Ascending aorta (tissue), 2 donors: ENCODE results near the gene GRIK3. TPM values are rescaled to one million over a fixed set of nuclear protein-coding genes. Genes with fewer than 3 reads are reported as not detected.

Experiments used
- DNase-seq, 2 donors: peaks; one replicate each; pipeline ENCODE4 v3.0.0-alpha.2; 2019; ENCODE audit warnings: low spot score in 2 of 2
- H3K27ac ChIP-seq, 2 donors: fragments of 200-600 bp; sonication (generic); one replicate each; pipeline ENCODE4 v1.5.1; 2016 to 2017; ENCODE audit warnings: mild to moderate bottlenecking in 1 of 2
- H3K27me3 ChIP-seq: fragments of 200-600 bp; sonication (generic); one replicate; pipeline ENCODE4 v1.5.1; 2017
- H3K36me3 ChIP-seq, 2 donors: fragments of 200-600 bp; sonication (generic); one replicate each; pipeline ENCODE4 v1.5.1; 2016
- H3K4me1 ChIP-seq, 2 donors: fragments of 200-600 bp; sonication (generic); one replicate each; pipeline ENCODE4 v1.5.1; 2016 to 2017; ENCODE audit warnings: mild to moderate bottlenecking in 1 of 2
- H3K4me3 ChIP-seq, 2 donors: fragments of 200-600 bp; sonication (generic); one replicate each; pipeline ENCODE4 v1.5.1; 2016 to 2017; ENCODE audit warnings: mild to moderate bottlenecking in 1 of 2
- H3K9me3 ChIP-seq, 2 donors: fragments of 200-600 bp; sonication (generic); one replicate each; pipeline ENCODE4 v1.5.1; 2016
- intact Hi-C: fragments of 100-400 bp; cut with DNase I; formaldehyde crosslinking; loops from one replicate; pipeline ENCODE4 v1.15.1; 2023
- total RNA-seq: library from RNA; depleted of rRNA; stranded (reverse); fragments of >200 nt; gene quantifications from one replicate; pipeline ENCODE4 v1.1.0, GENCODE V29; 2016
- TF ChIP-seq, protein P1 (sequence below), 3 experiments: fragments of 200-600 bp in 2 of 3; fragments of 450-650 bp in 1 of 3; sonication (generic) in 2 of 3; IDR thresholded peaks; one replicate each; pipeline ENCODE4 v1.5.1; 2016 to 2019; ENCODE audit warnings: antibody characterized with exemption in 3 of 3, mild to moderate bottlenecking in 1 of 3, moderate library complexity in 1 of 3

The GRIK3 gene
- total RNA-seq, 1 donor from 2014 or later, result under 0.01 TPM

- H3K4me1 ChIP-seq, result no peaks in the 10 kb centered on the region
- intact Hi-C loops, result no loop called here
- no peaks in the 10 kb centered on the region for H3K36me3 ChIP-seq
- H3K27me3 ChIP-seq, result no peaks in the 10 kb centered on the region
- H3K27ac ChIP-seq, result no peak overlapping the region
- TF ChIP-seq, protein P1, sequence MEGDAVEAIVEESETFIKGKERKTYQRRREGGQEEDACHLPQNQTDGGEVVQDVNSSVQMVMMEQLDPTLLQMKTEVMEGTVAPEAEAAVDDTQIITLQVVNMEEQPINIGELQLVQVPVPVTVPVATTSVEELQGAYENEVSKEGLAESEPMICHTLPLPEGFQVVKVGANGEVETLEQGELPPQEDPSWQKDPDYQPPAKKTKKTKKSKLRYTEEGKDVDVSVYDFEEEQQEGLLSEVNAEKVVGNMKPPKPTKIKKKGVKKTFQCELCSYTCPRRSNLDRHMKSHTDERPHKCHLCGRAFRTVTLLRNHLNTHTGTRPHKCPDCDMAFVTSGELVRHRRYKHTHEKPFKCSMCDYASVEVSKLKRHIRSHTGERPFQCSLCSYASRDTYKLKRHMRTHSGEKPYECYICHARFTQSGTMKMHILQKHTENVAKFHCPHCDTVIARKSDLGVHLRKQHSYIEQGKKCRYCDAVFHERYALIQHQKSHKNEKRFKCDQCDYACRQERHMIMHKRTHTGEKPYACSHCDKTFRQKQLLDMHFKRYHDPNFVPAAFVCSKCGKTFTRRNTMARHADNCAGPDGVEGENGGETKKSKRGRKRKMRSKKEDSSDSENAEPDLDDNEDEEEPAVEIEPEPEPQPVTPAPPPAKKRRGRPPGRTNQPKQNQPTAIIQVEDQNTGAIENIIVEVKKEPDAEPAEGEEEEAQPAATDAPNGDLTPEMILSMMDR (IDR thresholded peaks at IDR 0.05), result no peak
- no peak for DNase-seq
- no peaks in the 10 kb centered on the region for H3K9me3 ChIP-seq
- H3K4me3 ChIP-seq, result no peak overlapping the region
Observed at GRCh38 chr1:36825226-36825625, 209.1 kb downstream of the GRIK3 start.

GRCh38 chr1:36824390-36824861 lies 209.9 kb downstream of the GRIK3 start:
- Histone ChIP-seq H3K9me3 (no peaks in the 10 kb centered on the region), H3K27me3 (no peaks in the 10 kb centered on the region), H3K4me1 (no peaks in the 10 kb centered on the region), H3K27ac (no peak overlapping the region), H3K4me3 (no peak overlapping the region), H3K36me3 (no peaks in the 10 kb centered on the region)
- TF ChIP-seq, protein P1 (IDR thresholded peaks at IDR 0.05), result no peak
- intact Hi-C loops, result no loop called here
- no peak for DNase-seq

DNA sequence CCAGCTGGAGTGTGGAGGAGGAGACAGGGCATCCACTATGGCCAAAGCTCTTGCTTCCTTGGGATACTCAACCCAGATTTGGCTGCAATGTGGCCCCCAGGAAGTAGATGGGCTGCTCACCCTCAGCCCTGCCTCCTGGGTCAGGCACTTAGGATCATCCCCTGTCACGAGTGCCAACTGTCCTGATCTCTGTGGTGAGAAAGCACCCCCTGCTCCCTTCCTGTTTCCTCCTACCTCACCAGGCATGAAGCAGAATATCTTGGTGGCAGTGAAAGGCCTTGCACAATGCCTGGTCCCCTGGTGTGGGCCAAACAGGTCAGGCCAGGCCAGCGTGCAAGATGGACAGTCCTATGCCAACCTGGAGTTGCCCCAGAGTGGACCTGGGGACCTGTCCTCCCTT lies 211.7 kb downstream of the GRIK3 start:
- H3K27me3 ChIP-seq, result no peaks in the 10 kb centered on the region
- H3K27ac ChIP-seq, result no peak overlapping the region
- H3K4me3 ChIP-seq, result no peak overlapping the region
- no peak for DNase-seq
- TF ChIP-seq, protein P1 (IDR thresholded peaks at IDR 0.05), result no peak
- no peaks in the 10 kb centered on the region for H3K36me3 ChIP-seq
- H3K4me1 ChIP-seq, result no peaks in the 10 kb centered on the region
- no peaks in the 10 kb centered on the region for H3K9me3 ChIP-seq
- intact Hi-C loops, result no loop called here

DNA sequence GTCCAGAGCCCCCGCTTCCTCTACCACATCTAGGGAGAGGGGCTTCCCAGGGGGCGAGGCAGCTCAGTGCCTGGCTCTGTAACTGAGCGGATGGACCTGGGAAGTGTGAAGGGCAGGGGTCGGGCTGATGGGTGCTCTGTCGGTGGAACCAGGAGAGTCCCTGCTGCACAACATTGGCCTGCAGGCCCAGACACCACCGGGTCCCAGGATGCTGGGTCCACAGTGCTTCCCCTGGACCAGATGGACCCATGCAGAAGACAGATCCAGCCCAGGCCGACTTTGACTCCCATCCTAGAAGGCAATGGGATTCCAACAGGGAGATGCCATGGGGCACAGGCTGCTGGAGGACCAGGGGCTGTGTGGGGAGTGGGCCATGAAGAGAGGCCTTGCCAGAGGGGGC lies 212.9 kb downstream of the GRIK3 start:
- H3K36me3 ChIP-seq, result no peaks in the 10 kb centered on the region
- H3K27ac ChIP-seq, result no peak overlapping the region
- H3K4me1 ChIP-seq, result no peaks in the 10 kb centered on the region
- H3K9me3 ChIP-seq, result no peaks in the 10 kb centered on the region
- no peak overlapping the region for H3K4me3 ChIP-seq
- no peak for DNase-seq
- intact Hi-C loops, result no loop called here
- TF ChIP-seq, protein P1 (IDR thresholded peaks at IDR 0.05), result no peak
- no peaks in the 10 kb centered on the region for H3K27me3 ChIP-seq

GRCh38 chr1:36818771-36819170 lies 215.5 kb downstream of the GRIK3 start:
- intact Hi-C loops, result no loop called here
- Histone ChIP-seq H3K36me3 (no peaks in the 10 kb centered on the region), H3K27ac (no peak overlapping the region), H3K4me1 (no peaks in the 10 kb centered on the region), H3K9me3 (no peaks in the 10 kb centered on the region), H3K4me3 (no peak overlapping the region), H3K27me3 (no peaks in the 10 kb centered on the region)
- DNase-seq, result no peak
- TF ChIP-seq, protein P1 (IDR thresholded peaks at IDR 0.05), result no peak

DNA sequence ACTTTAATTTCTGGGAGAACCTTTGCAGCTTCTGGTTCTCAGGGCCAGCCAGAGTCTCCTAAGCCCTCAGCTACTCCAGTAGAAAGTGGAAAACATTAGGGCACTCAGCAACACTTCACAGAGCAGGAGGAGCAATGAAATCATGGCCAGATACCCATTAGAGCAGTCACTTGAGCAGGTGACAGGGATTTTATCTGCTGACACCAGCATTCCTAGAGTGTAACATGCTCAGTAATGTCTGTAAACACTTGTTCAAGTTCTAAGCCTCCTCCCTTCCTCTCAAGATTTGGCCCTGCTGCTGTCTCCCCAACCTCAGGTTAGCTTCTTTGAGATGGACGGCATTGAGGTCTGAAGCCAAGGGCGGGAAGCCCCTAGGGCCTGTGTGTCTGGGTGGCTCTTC lies 218.0 kb downstream of the GRIK3 start:
- H3K27ac ChIP-seq, result no peak overlapping the region
- no peaks in the 10 kb centered on the region for H3K27me3 ChIP-seq
- H3K36me3 ChIP-seq, result no peaks in the 10 kb centered on the region
- intact Hi-C loops, result no loop called here
- H3K4me1 ChIP-seq, result no peaks in the 10 kb centered on the region
- no peak for DNase-seq
- no peaks in the 10 kb centered on the region for H3K9me3 ChIP-seq
- TF ChIP-seq, protein P1 (IDR thresholded peaks at IDR 0.05), result no peak
- H3K4me3 ChIP-seq, result no peak overlapping the region
